DMS153 (cell line): ENCODE measurements around the gene UNCX.
"Not testable (repeated sequence)": the region's sequence is repeated elsewhere in the genome, so short reads cannot be mapped to it uniquely, and the experiment has no call there.

Source experiments
- DNase-seq: peaks from one replicate; lab custom pipeline; 2025; lab: John Stamatoyannopoulos, UW

The UNCX gene

GRCh38 chr7:1257863-1258262 is 25.2 kb downstream of the UNCX start:
- no peak for DNase-seq

- no peak for DNase-seq
These were observed 27.1 kb downstream of the UNCX start for GRCh38 chr7:1259621-1260243.

- no peak for DNase-seq
These were observed 27.6 kb downstream of the UNCX start for GRCh38 chr7:1260244-1260635.

GRCh38 chr7:1261036-1261435 is 28.4 kb downstream of the UNCX start:
- DNase-seq, result not testable (repeated sequence)

- DNase-seq, result no peak
These were observed 29.8 kb downstream of the UNCX start for GRCh38 chr7:1262441-1262840.

GRCh38 chr7:1263391-1263951 is 30.8 kb downstream of the UNCX start:
- DNase-seq, result no peak

- no peak for DNase-seq
These were observed 31.9 kb downstream of the UNCX start for GRCh38 chr7:1264345-1265280.

GRCh38 chr7:1267016-1267900 is 34.6 kb downstream of the UNCX start:
- DNase-seq, result no peak

- DNase-seq, result no peak
These were observed 35.6 kb downstream of the UNCX start for GRCh38 chr7:1268076-1268815.

GRCh38 chr7:1268866-1269265 is 36.2 kb downstream of the UNCX start:
- DNase-seq, result no peak

- no peak for DNase-seq
These were observed 36.7 kb downstream of the UNCX start for GRCh38 chr7:1269336-1269890.

- DNase-seq, result no peak
These were observed 37.5 kb downstream of the UNCX start for GRCh38 chr7:1270181-1270580.

- no peak for DNase-seq
These were observed 38.4 kb downstream of the UNCX start for GRCh38 chr7:1271046-1271445.

GRCh38 chr7:1271656-1272055 is 39.0 kb downstream of the UNCX start:
- DNase-seq, result no peak

- not testable (repeated sequence) for DNase-seq
These were observed 39.5 kb downstream of the UNCX start for GRCh38 chr7:1272136-1272535.

- no peak for DNase-seq
These were observed 41.6 kb downstream of the UNCX start for GRCh38 chr7:1274121-1274875.

- DNase-seq, result no peak
These were observed 42.3 kb downstream of the UNCX start for GRCh38 chr7:1274876-1275375.

- DNase-seq, result no peak
These were observed 43.0 kb downstream of the UNCX start for GRCh38 chr7:1275451-1276381.

- DNase-seq, result no peak
These were observed 44.0 kb downstream of the UNCX start for GRCh38 chr7:1276626-1277175.
